SK-N-SH (cell line): ENCODE results near the gene SLC24A4. TPM values are rescaled to one million over a fixed set of nuclear protein-coding genes. Genes with fewer than 3 reads are reported as not detected.

Experiments
- CTCF ChIA-PET: fragments of 300-600, 350-600 bp; formaldehyde crosslinking; extraction: SDS; loops from one replicate; lab custom pipeline; 2021; lab: Yijun Ruan, JAX
- POLR2A ChIA-PET: fragments of 350-600 bp; sonication (Branson Sonifier 250); formaldehyde crosslinking; extraction: SDS; loops from one replicate; lab custom pipeline; 2020; ENCODE audit warnings: antibody characterized with exemption, inconsistent platforms; lab: Yijun Ruan, JAX
- DNase-seq: peaks from one replicate; pipeline ENCODE4 v3.0.0; 2012
- H2AFZ ChIP-seq: fragments of 200-600 bp; sonication (generic); 2 replicates; pipeline ENCODE4 v1.8.1; 2016; ENCODE audit warnings: antibody characterized with exemption, mild to moderate bottlenecking, low read depth
- H3F3A ChIP-seq: fragments of 200-600 bp; sonication (generic); replicated peaks from 2 replicates; pipeline ENCODE3; 2016; ENCODE audit warnings: antibody characterized with exemption, mild to moderate bottlenecking; ENCODE audit not compliant: insufficient read depth
- H3K27ac ChIP-seq, 2 experiments: fragments of 200-500 bp in 1 of 2; fragments of 200-600 bp in 1 of 2; sonication (Bioruptor generic) in 1 of 2; sonication (generic), shearing (Covaris generic) in 1 of 2; 2 replicates each; pipeline versions ENCODE4 v1.5.1 to v1.6.1; 2014 to 2016; ENCODE audit warnings: low read depth in 2 of 2, inconsistent platforms in 1 of 2, low read length in 1 of 2, mild to moderate bottlenecking in 1 of 2, mixed read lengths in 1 of 2
- H3K27me3 ChIP-seq: fragments of 200-600 bp; sonication (generic), shearing (Covaris generic); 2 replicates; pipeline ENCODE4 v1.6.1; 2016; ENCODE audit warnings: mixed run types; ENCODE audit not compliant: insufficient read depth
- H3K36me3 ChIP-seq, 2 experiments: fragments of 200-500 bp in 1 of 2; fragments of 200-600 bp in 1 of 2; sonication (Bioruptor generic) in 1 of 2; sonication (generic) in 1 of 2; replicated peaks in 1 of 2; 2 replicates each; pipeline versions ENCODE3 to v1.5.1; 2014 to 2016; ENCODE audit warnings: low read length in 1 of 2, mild to moderate bottlenecking in 1 of 2; ENCODE audit not compliant: insufficient read depth in 2 of 2, control insufficient read depth in 1 of 2
- H3K4me1 ChIP-seq, 2 experiments: fragments of 200-500 bp in 1 of 2; fragments of 200-600 bp in 1 of 2; sonication (Bioruptor generic) in 1 of 2; sonication (generic), shearing (Covaris generic) in 1 of 2; 2 replicates each; pipeline versions ENCODE4 v1.5.1 to v1.6.1; 2014 to 2016; ENCODE audit warnings: low read depth in 1 of 2, low read length in 1 of 2, mixed run types in 1 of 2; ENCODE audit not compliant: insufficient read depth in 2 of 2, control insufficient read depth in 1 of 2
- H3K4me2 ChIP-seq: fragments of 200-600 bp; sonication (generic), shearing (Covaris generic); 2 replicates; pipeline ENCODE4 v1.6.1; 2017; ENCODE audit warnings: mixed run types
- H3K4me3 ChIP-seq, 2 experiments: fragments of 200-500 bp in 1 of 2; fragments of 200-600 bp in 1 of 2; sonication (Bioruptor generic) in 1 of 2; sonication (generic), shearing (Covaris generic) in 1 of 2; 2 replicates each; pipeline versions ENCODE4 v1.5.1 to v1.8.1; 2014 to 2016; ENCODE audit warnings: low read depth in 2 of 2, inconsistent platforms in 1 of 2, low read length in 1 of 2, mild to moderate bottlenecking in 1 of 2, mixed read lengths in 1 of 2, moderate library complexity in 1 of 2
- H3K79me2 ChIP-seq: fragments of 200-600 bp; sonication (generic); 2 replicates; pipeline ENCODE4 v1.8.1; 2017; ENCODE audit warnings: mild to moderate bottlenecking; ENCODE audit not compliant: insufficient read depth
- H3K9ac ChIP-seq: fragments of 200-600 bp; sonication (generic); 2 replicates; pipeline ENCODE4 v1.6.1; 2017; ENCODE audit warnings: mixed run types
- H3K9me2 ChIP-seq: fragments of 200-600 bp; sonication (generic); 2 replicates; pipeline ENCODE4 v1.6.1; 2017; ENCODE audit warnings: mixed run types
- H3K9me3 ChIP-seq: fragments of 200-600 bp; sonication (generic); 2 replicates; pipeline ENCODE4 v1.6.1; 2017; ENCODE audit warnings: mixed run types, mild to moderate bottlenecking, moderate library complexity
- H4K20me1 ChIP-seq: fragments of 200-600 bp; sonication (generic); 2 replicates; pipeline ENCODE4 v1.6.1; 2017; ENCODE audit warnings: mild to moderate bottlenecking, mixed run types; ENCODE audit not compliant: insufficient read depth
- EP300 ChIP-seq, 2 experiments: IDR thresholded peaks; 2 replicates each; pipeline versions ENCODE4 v1.4.0 to v1.6.1; 2012; ENCODE audit warnings: borderline replicate concordance in 1 of 2, low read depth in 1 of 2, low read length in 1 of 2
- FOXJ3 ChIP-seq: sonication (generic); formaldehyde crosslinking; IDR thresholded peaks from 2 replicates; pipeline ENCODE4 v1.5.1; 2020; ENCODE audit warnings: mild to moderate bottlenecking, missing genetic modification reagents
- GABPA ChIP-seq: IDR thresholded peaks from 2 replicates; pipeline ENCODE4 v1.4.0; 2012; ENCODE audit warnings: low read depth, mild to moderate bottlenecking
- JUND ChIP-seq: IDR thresholded peaks from 2 replicates; pipeline ENCODE4 v1.4.0; 2012
- MAX ChIP-seq: IDR thresholded peaks from 2 replicates; pipeline ENCODE4 v1.4.0; 2012; ENCODE audit warnings: low read depth
- MEF2A ChIP-seq: IDR thresholded peaks from 2 replicates; pipeline ENCODE4 v1.4.0; 2012; ENCODE audit warnings: low read depth, borderline replicate concordance
- NFIC ChIP-seq: IDR thresholded peaks from 2 replicates; pipeline ENCODE4 v1.4.0; 2012; ENCODE audit warnings: borderline replicate concordance
- PBX3 ChIP-seq: IDR thresholded peaks from 2 replicates; pipeline ENCODE4; 2012
- POLR2AphosphoS5 ChIP-seq: IDR thresholded peaks from 2 replicates; pipeline ENCODE4 v1.6.1; 2012; ENCODE audit warnings: low read depth, low read length
- RXRA ChIP-seq: IDR thresholded peaks from 2 replicates; pipeline ENCODE4 v1.4.0; 2012; ENCODE audit warnings: low read depth, mild to moderate bottlenecking, borderline replicate concordance
- SIN3A ChIP-seq: IDR thresholded peaks from 2 replicates; pipeline ENCODE4 v1.6.1; 2012; ENCODE audit warnings: low read depth, mild to moderate bottlenecking, low read length, moderate library complexity, borderline replicate concordance
- SMC3 ChIP-seq: IDR thresholded peaks from 2 replicates; pipeline ENCODE4 v1.6.1; 2012; ENCODE audit warnings: low read depth, low read length, improper control_type of control experiment
- TCF12 ChIP-seq: IDR thresholded peaks from 2 replicates; pipeline ENCODE4 v1.4.0; 2012
- TEAD4 ChIP-seq: IDR thresholded peaks from 2 replicates; pipeline ENCODE4 v1.4.0; 2012; ENCODE audit warnings: mild to moderate bottlenecking, borderline replicate concordance; ENCODE audit not compliant: insufficient read depth
- WGBS: methylation state at CpG from one replicate; pipeline ENCODE4 v1.1.6; 2017; ENCODE audit warnings: low lambda C conversion rate; 5-methylcytosine and 5-hydroxymethylcytosine counted together
- polyA plus RNA-seq, 3 experiments: library from polyadenylated mRNA; depleted of rRNA; stranded (reverse); fragments of >200 nt; gene quantifications; 2 replicates each; pipeline ENCODE4 v1.2.3, GENCODE V29; 2012
- TF ChIP-seq, protein P1 (sequence below): fragments of 150-350 bp; IDR thresholded peaks from 2 replicates; pipeline ENCODE4 v1.6.1; 2016; ENCODE audit warnings: mild to moderate bottlenecking, low read depth, low read length
- TF ChIP-seq, protein P2 (sequence below): IDR thresholded peaks from 2 replicates; pipeline ENCODE4 v1.4.0; 2012; ENCODE audit warnings: low read depth, borderline replicate concordance

Gene SLC24A4
- polyA plus RNA-seq, 1 of the 3 experiments (the other 2 are of a cell fraction), result 0.07 TPM

- Histone ChIP-seq H2AFZ (no peak overlapping the region), H3K36me3 (no peaks in the 10 kb centered on the region), H3K4me2 (no peak overlapping the region), H3K4me1 (no peaks in the 10 kb centered on the region), H4K20me1 (0 out of 2 replicates have a peak, but pooled peaks cover 9% of the 10 kb centered on the region), H3K9ac (no peak overlapping the region), H3K79me2 (peaks cover 88% of the 10 kb centered on the region), H3K9me2 (no peaks in the 10 kb centered on the region), H3K27me3 (no peaks in the 10 kb centered on the region), H3K4me3 (no peak overlapping the region), H3F3A (no peaks in the 10 kb centered on the region), H3K27ac (no peak overlapping the region), H3K9me3 (no peaks in the 10 kb centered on the region)
- WGBS, result 60% methylated on average over 2 of the region's 2 CpGs
- ChIA-PET CTCF (no interaction called here), POLR2A (no interaction called here)
- TF ChIP-seq, protein P1, sequence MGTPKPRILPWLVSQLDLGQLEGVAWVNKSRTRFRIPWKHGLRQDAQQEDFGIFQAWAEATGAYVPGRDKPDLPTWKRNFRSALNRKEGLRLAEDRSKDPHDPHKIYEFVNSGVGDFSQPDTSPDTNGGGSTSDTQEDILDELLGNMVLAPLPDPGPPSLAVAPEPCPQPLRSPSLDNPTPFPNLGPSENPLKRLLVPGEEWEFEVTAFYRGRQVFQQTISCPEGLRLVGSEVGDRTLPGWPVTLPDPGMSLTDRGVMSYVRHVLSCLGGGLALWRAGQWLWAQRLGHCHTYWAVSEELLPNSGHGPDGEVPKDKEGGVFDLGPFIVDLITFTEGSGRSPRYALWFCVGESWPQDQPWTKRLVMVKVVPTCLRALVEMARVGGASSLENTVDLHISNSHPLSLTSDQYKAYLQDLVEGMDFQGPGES, result no peak
- TF ChIP-seq NFIC, result no peak
- DNase-seq, result no peak
Observed at GRCh38 chr14:92521058-92521415, 198.1 kb downstream of the SLC24A4 start.

DNA sequence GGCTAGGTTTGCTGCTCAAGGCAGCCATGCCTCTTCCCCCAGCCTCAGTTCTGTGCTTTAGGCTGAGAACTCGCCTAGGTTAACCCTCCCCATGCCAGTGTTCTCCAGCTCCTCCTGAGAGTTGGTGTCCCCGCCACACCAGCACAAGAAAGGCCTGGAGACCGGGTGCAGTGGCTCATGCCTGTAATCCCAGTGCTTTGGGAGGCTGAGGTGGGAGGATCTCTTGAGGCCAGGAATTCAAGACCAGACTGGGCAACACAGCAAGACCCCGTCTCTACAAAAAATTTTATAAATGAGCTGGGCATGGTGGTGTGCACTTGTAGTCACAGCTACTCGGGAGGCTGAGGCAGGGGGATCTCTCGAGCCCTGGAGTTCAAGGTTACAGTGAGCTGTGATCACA lies 200.8 kb downstream of the SLC24A4 start:
- Histone ChIP-seq H4K20me1 (0 out of 2 replicates have a peak, but pooled peaks cover 10% of the 10 kb centered on the region), H3K9ac (no peak overlapping the region), H3K4me1 (no peaks in the 10 kb centered on the region), H3F3A (no peaks in the 10 kb centered on the region), H3K4me3 (no peak overlapping the region)
- TF ChIP-seq MAX, result no peak
- TF ChIP-seq FOXJ3, result no peak
- TF ChIP-seq RXRA, result no peak
- no peak for TF ChIP-seq GABPA
- no peak for TF ChIP-seq JUND
- TF ChIP-seq MEF2A, result no peak
- TF ChIP-seq, protein P2, sequence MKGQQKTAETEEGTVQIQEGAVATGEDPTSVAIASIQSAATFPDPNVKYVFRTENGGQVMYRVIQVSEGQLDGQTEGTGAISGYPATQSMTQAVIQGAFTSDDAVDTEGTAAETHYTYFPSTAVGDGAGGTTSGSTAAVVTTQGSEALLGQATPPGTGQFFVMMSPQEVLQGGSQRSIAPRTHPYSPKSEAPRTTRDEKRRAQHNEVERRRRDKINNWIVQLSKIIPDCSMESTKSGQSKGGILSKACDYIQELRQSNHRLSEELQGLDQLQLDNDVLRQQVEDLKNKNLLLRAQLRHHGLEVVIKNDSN, result no peak
- TF ChIP-seq EP300 (IDR thresholded peaks at IDR 0.05; ENCODE audit: borderline replicate concordance in 1 of 2, low read depth in 1 of 2, low read length in 1 of 2), result no peak
- no peak for TF ChIP-seq PBX3
- no peak for TF ChIP-seq POLR2AphosphoS5
- TF ChIP-seq SIN3A, result no peak
- no peak for TF ChIP-seq TCF12
- TF ChIP-seq TEAD4, result no peak
- no peak for TF ChIP-seq SMC3
- TF ChIP-seq, all 33 proteins: peak for 0
- DNase-seq, result no peak
- H3K4me2 ChIP-seq, result no peak overlapping the region
- H2AFZ ChIP-seq, result no peak overlapping the region
- no peaks in the 10 kb centered on the region for H3K9me2 ChIP-seq
- CTCF ChIA-PET, result no interaction called here
- 87% methylated on average over 6 of the region's 6 CpGs for WGBS
- H3K79me2 ChIP-seq, result peaks cover 95% of the 10 kb centered on the region
- H3K27ac ChIP-seq, result no peak overlapping the region
- POLR2A ChIA-PET, result no interaction called here
- no peaks in the 10 kb centered on the region for H3K9me3 ChIP-seq
- H3K27me3 ChIP-seq, result no peaks in the 10 kb centered on the region
- H3K36me3 ChIP-seq, result no peaks in the 10 kb centered on the region
